PC-3 (cell line): ENCODE measurements around the gene HORMAD1. TPM values are rescaled to one million over a fixed set of nuclear protein-coding genes. Genes with fewer than 3 reads are reported as not detected.
"Not testable (repeated sequence)": the region's sequence is repeated elsewhere in the genome, so short reads cannot be mapped to it uniquely, and the experiment has no call there.

Experiments
- ATAC-seq: fragments of 200-7000 bp; cut with Tn5 transposase; 2 replicates; pipeline ENCODE4 v1.9.1; 2020; ENCODE audit warnings: mild to moderate bottlenecking, moderate library complexity
- Bru-seq: library from RNA; stranded (reverse); fragments of 400-500 nt; gene quantifications from one replicate; lab custom pipeline; 2021; lab: Mats Ljungman, UMichigan
- BruChase-seq, 2 experiments: library from RNA; stranded (reverse); fragments of 400-500 nt; gene quantifications; one replicate each; lab custom pipeline; 2021; lab: Mats Ljungman, UMichigan
- BruUV-seq: library from RNA; stranded (reverse); fragments of 400-500 nt; replicated peaks from 2 replicates; lab custom pipeline; 2021; lab: Mats Ljungman, UMichigan
- CTCF ChIA-PET: fragments of 300-600 bp; sonication (Branson Sonifier 250); formaldehyde crosslinking; loops from one replicate; lab custom pipeline; 2022; ENCODE audit warnings: antibody characterized with exemption; lab: Charles Lee
- POLR2A ChIA-PET: fragments of 300-600 bp; sonication (Branson Sonifier 250); formaldehyde crosslinking; loops from one replicate; lab custom pipeline; 2022; ENCODE audit warnings: antibody characterized with exemption; ENCODE audit not compliant: unreplicated experiment; lab: Charles Lee
- DNase-seq: peaks from one replicate; pipeline ENCODE4 v3.0.0-alpha.2; 2015
- H2AFZ ChIP-seq: fragments of 300-600 bp; sonication (generic); 2 replicates; pipeline ENCODE4 v1.6.0; 2016; ENCODE audit warnings: antibody characterized with exemption, low read length
- H3F3A ChIP-seq: fragments of 300-600 bp; sonication (generic); one replicate; pipeline ENCODE4 v1.6.0; 2017; ENCODE audit warnings: antibody characterized with exemption, low read length, control low read depth, mild to moderate bottlenecking; ENCODE audit not compliant: unreplicated experiment
- H3K27ac ChIP-seq: fragments of 300-600 bp; sonication (generic); 2 replicates; pipeline ENCODE4 v1.5.1; 2016; ENCODE audit warnings: mild to moderate bottlenecking, low read length
- H3K27me3 ChIP-seq: fragments of 300-600 bp; sonication (generic); 2 replicates; pipeline ENCODE4 v1.6.1; 2016; ENCODE audit warnings: low read length, mixed read lengths
- H3K36me3 ChIP-seq: fragments of 300-600 bp; sonication (generic); 2 replicates; pipeline ENCODE4 v1.6.1; 2016; ENCODE audit warnings: low read depth, mixed run types, low read length, mixed read lengths
- H3K4me1 ChIP-seq: fragments of 300-600 bp; sonication (generic); 2 replicates; pipeline ENCODE4 v1.5.1; 2016; ENCODE audit warnings: low read length; ENCODE audit not compliant: insufficient read depth
- H3K4me2 ChIP-seq: fragments of 300-600 bp; sonication (generic); 2 replicates; pipeline ENCODE4 v1.6.0; 2016; ENCODE audit warnings: low read length
- H3K4me3 ChIP-seq: fragments of 300-600 bp; sonication (generic); 2 replicates; pipeline ENCODE4 v1.5.1; 2016; ENCODE audit warnings: mild to moderate bottlenecking, low read length, mixed read lengths
- H3K79me2 ChIP-seq: fragments of 300-600 bp; sonication (generic); 2 replicates; pipeline ENCODE4 v1.6.1; 2017; ENCODE audit warnings: low read length, mixed read lengths
- H3K9ac ChIP-seq: fragments of 300-600 bp; sonication (generic); 2 replicates; pipeline ENCODE4 v1.6.0; 2016; ENCODE audit warnings: mild to moderate bottlenecking, low read length
- H3K9me2 ChIP-seq: fragments of 300-600 bp; sonication (generic); replicated peaks from 2 replicates; pipeline ENCODE4 v1.6.1; 2016; ENCODE audit warnings: mixed run types, low read length, mixed read lengths
- H3K9me3 ChIP-seq: fragments of 300-600 bp; sonication (generic); 2 replicates; pipeline ENCODE4 v1.6.1; 2016; ENCODE audit warnings: low read length, mixed read lengths
- H4K20me1 ChIP-seq: fragments of 300-600 bp; sonication (generic); 2 replicates; pipeline ENCODE4 v1.6.1; 2016; ENCODE audit warnings: low read length, mixed read lengths
- CTCF ChIP-seq: fragments of 300-600 bp; sonication (generic); conservative IDR thresholded peaks from 2 replicates; pipeline ENCODE4 v1.5.1; 2017; ENCODE audit warnings: antibody characterized with exemption, low read depth, mild to moderate bottlenecking, low read length
- EZH2 ChIP-seq: fragments of 300-600 bp; sonication (generic); IDR thresholded peaks from one replicate; pipeline ENCODE4 v1.6.1; 2017; ENCODE audit warnings: antibody characterized with exemption, mild to moderate bottlenecking, low read length; ENCODE audit not compliant: unreplicated experiment
- EZH2phosphoT487 ChIP-seq: fragments of 300-600 bp; sonication (generic); IDR thresholded peaks from 2 replicates; pipeline ENCODE4 v1.6.1; 2018; ENCODE audit warnings: mild to moderate bottlenecking, antibody characterized with exemption, low read length, borderline replicate concordance
- intact Hi-C: fragments of 100-400 bp; cut with micrococcal nuclease; formaldehyde crosslinking; loops from 2 replicates; pipeline ENCODE4 v1.9.0; 2023
- long read RNA-seq: library from polyadenylated mRNA; unstranded; transcript quantifications from one replicate; pipeline ENCODE4 v2.0.0, GENCODE V29; 2021; ENCODE audit not compliant: unreplicated experiment
- total RNA-seq: library from RNA; depleted of rRNA; stranded (reverse); fragments of >200 nt; gene quantifications from 2 replicates; pipeline ENCODE4 v1.2.3, GENCODE V29; 2014; rRNA removed

Gene HORMAD1, protein sequence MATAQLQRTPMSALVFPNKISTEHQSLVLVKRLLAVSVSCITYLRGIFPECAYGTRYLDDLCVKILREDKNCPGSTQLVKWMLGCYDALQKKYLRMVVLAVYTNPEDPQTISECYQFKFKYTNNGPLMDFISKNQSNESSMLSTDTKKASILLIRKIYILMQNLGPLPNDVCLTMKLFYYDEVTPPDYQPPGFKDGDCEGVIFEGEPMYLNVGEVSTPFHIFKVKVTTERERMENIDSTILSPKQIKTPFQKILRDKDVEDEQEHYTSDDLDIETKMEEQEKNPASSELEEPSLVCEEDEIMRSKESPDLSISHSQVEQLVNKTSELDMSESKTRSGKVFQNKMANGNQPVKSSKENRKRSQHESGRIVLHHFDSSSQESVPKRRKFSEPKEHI
- total RNA-seq (not detected in 2 replicates), Bru-seq, nascent RNA (percentile 4 among the genes with signal in this experiment), BruChase-seq, experiment 1, labeled RNA remaining after a 6-hour chase (percentile 32 among the genes with signal in this experiment), BruChase-seq, experiment 2, labeled RNA remaining after a 2-hour chase (percentile 28 among the genes with signal in this experiment)
- long read RNA-seq = 0 reads

GRCh38 chr1:150720703-150721102 lies at the start of gene HORMAD1:
HORMAD1 (minus strand) TSS chr1:150720895; CDS start chr1:150719505, 1,390 bp downstream.
- Histone ChIP-seq H3K36me3 (no peaks in the 10 kb centered on the region), H4K20me1 (no peaks in the 10 kb centered on the region), H3F3A (no peaks in the 10 kb centered on the region), H3K9ac (no peak within 1 kb of the TSS), H3K79me2 (no peaks in the 10 kb centered on the region), H3K4me3 (no peak within 1 kb of the TSS), H2AFZ (no peak within 1 kb of the TSS), H3K4me2 (no peak within 1 kb of the TSS), H3K9me2 (no peaks in the 10 kb centered on the region), H3K9me3 (no peaks in the 10 kb centered on the region), H3K27ac (no peak within 1 kb of the TSS), H3K4me1 (no peaks in the 10 kb centered on the region), H3K27me3 (no peaks in the 10 kb centered on the region)
- BruUV-seq = no TSS peak
- no peak for DNase-seq
- ChIA-PET CTCF (no interaction called here), POLR2A (interaction anchor here (0.6 kb wide), 1 partner anchor 28 kb away, joined by 3 read pairs; no protein-coding TSS in a partner anchor)
- intact Hi-C loops = no loop called here
- ATAC-seq = no peak
- TF ChIP-seq EZH2 (no peak), CTCF (no peak), EZH2phosphoT487 (no peak)

DNA sequence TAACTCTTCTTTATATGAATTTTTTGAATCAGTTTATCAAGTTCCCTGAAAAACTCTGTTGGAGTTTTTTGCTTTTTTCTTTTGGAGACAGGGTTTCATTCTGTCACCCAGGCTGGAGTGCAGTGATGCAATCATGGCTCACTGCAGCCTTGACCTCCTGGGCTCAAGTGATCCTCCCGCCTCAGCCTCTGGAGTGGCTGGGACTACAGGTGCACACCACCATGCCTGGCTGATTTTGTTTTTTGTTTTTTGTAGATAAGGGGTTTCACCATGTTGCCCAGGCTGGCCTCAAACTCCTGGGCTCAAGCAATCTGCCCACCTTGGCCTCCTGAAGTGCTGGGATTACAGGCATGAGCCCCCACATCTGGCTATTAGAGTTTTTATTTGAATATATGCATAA lies 47.0 kb upstream of the HORMAD1 start:
- H3K79me2 ChIP-seq, H2AFZ ChIP-seq, DNase-seq, H3K27me3 ChIP-seq, H3K36me3 ChIP-seq, H3K4me2 ChIP-seq, POLR2A ChIA-PET, H4K20me1 ChIP-seq, H3K9me3 ChIP-seq, H3K4me3 ChIP-seq, BruUV-seq, H3K27ac ChIP-seq, H3F3A ChIP-seq, H3K9ac ChIP-seq, H3K9me2 ChIP-seq, CTCF ChIA-PET, intact Hi-C loops, ATAC-seq: not testable (repeated sequence)
- H3K4me1 ChIP-seq = peaks cover 16% of the 10 kb centered on the region

DNA sequence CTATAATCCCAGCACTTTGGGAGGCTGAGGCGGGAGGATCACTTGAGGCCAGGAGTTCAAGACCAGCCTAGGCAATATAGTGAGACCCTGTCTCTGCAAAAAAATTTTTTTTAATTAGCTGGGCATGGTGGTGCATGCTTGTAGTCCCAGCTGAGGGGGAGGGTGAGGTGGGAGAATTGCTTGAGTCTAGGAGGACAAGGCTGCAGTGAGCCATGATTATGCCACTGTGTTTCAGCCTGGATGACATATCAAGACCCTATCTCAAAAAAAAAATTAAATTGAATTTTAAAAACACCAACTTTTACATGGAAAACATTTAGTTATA lies 45.2 kb upstream of the HORMAD1 start:
- H3K9me3 ChIP-seq, DNase-seq, H3K27me3 ChIP-seq, H3K36me3 ChIP-seq, BruUV-seq, H4K20me1 ChIP-seq, H3K9ac ChIP-seq, H3F3A ChIP-seq, intact Hi-C loops, ATAC-seq, H3K27ac ChIP-seq, H3K4me2 ChIP-seq, H3K9me2 ChIP-seq, H3K4me3 ChIP-seq, H3K79me2 ChIP-seq: not testable (repeated sequence)
- Histone ChIP-seq H2AFZ (0 out of 2 replicates have a peak overlapping the region, but pooled peaks have one; percentile 61), H3K4me1 (peaks cover 16% of the 10 kb centered on the region)
- CTCF ChIA-PET = interaction anchor here (0.6 kb wide), 1 partner anchor 42 kb away, joined by 4 read pairs; no protein-coding TSS in a partner anchor
- POLR2A ChIA-PET = interaction anchor here (0.6 kb wide), 1 partner anchor 177 kb away, joined by 3 read pairs; no protein-coding TSS in a partner anchor
